ENCODE results near the gene PLD3.

Gene PLD3

DNA sequence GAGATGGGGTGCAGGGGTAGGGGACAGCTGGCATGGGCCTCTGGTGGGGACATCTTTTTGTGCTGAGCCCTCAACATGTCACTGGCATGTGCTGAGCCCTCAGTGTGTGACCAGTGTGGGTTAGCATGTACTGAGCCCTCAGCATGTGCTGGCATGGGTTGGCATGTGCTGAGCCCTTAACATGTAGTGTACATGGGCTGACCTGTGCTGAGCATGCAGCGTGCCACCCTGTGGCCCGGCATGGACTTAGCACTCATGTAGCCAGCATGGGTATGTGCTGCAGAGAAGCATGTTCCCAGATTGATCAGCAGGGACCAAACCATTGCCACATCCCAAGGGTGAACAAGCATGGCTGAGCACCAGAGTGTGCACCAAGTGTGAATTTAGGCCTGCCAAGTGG lies 30.0 kb downstream of the PLD3 start:
- Histone ChIP-seq H3K9me3 (no peaks in the 10 kb centered on the region), H3K36me3 (peaks cover 11 to 77% (median 65%) of the 10 kb centered on the region in 3 donors), H3K27ac (no peak overlapping the region), H3K4me1 (no peaks in the 10 kb centered on the region), H3K27me3 (no peaks in the 10 kb centered on the region), H3K4me3 (no peak overlapping the region)
- intact Hi-C loops (cut with DNase I; ENCODE audit: low total_unique reads), result no loop called here
- TF ChIP-seq, protein P1, sequence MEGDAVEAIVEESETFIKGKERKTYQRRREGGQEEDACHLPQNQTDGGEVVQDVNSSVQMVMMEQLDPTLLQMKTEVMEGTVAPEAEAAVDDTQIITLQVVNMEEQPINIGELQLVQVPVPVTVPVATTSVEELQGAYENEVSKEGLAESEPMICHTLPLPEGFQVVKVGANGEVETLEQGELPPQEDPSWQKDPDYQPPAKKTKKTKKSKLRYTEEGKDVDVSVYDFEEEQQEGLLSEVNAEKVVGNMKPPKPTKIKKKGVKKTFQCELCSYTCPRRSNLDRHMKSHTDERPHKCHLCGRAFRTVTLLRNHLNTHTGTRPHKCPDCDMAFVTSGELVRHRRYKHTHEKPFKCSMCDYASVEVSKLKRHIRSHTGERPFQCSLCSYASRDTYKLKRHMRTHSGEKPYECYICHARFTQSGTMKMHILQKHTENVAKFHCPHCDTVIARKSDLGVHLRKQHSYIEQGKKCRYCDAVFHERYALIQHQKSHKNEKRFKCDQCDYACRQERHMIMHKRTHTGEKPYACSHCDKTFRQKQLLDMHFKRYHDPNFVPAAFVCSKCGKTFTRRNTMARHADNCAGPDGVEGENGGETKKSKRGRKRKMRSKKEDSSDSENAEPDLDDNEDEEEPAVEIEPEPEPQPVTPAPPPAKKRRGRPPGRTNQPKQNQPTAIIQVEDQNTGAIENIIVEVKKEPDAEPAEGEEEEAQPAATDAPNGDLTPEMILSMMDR (IDR thresholded peaks at IDR 0.05), result no peak
- no peak for DNase-seq

DNA sequence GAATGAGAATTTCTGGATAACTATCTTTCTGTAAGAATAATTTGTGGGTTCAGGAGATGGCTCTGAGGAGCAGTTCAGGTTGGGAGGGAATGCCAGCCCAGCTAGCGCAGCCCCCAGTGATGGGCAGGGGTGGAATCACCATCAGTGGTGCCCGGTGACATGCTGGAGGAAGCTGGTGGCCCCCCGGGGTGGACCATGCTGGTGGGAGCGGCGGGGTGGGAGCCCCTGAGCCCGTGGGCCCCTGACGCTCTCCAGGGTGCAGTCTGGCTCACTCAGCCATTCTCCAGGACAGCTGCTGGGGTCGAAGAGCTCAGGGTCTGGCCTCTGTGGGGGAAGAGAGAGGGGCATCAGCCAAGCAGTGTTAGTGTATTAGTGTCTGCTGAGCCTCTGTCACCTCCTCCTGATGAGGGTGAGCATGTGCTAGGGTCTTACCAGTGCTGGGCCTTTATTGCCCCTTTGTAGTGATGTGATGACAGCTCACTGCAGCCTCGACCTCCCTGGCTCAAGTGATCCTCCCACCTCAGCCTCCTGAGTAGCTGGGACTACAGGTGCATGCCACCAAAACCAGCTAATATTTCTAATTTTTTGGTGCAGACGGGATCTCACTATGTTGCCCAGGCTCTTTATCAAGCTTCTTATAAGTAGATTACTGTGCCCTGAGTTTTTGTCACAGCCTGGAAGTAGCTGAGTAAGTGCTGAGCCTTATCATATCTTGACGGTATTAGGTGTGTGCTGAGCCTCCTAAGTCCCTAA lies 31.1 kb downstream of the PLD3 start:
- no peak overlapping the region for H3K27ac ChIP-seq
- no peak for DNase-seq
- no peaks in the 10 kb centered on the region for H3K9me3 ChIP-seq
- TF ChIP-seq, protein P1 (IDR thresholded peaks at IDR 0.05), result no peak
- intact Hi-C loops (cut with DNase I; ENCODE audit: low total_unique reads), result no loop called here
- H3K4me1 ChIP-seq, result no peaks in the 10 kb centered on the region
- H3K4me3 ChIP-seq, result no peak overlapping the region
- H3K27me3 ChIP-seq, result no peaks in the 10 kb centered on the region
- peaks cover 11 to 65% (median 54%) of the 10 kb centered on the region in 3 donors for H3K36me3 ChIP-seq

DNA sequence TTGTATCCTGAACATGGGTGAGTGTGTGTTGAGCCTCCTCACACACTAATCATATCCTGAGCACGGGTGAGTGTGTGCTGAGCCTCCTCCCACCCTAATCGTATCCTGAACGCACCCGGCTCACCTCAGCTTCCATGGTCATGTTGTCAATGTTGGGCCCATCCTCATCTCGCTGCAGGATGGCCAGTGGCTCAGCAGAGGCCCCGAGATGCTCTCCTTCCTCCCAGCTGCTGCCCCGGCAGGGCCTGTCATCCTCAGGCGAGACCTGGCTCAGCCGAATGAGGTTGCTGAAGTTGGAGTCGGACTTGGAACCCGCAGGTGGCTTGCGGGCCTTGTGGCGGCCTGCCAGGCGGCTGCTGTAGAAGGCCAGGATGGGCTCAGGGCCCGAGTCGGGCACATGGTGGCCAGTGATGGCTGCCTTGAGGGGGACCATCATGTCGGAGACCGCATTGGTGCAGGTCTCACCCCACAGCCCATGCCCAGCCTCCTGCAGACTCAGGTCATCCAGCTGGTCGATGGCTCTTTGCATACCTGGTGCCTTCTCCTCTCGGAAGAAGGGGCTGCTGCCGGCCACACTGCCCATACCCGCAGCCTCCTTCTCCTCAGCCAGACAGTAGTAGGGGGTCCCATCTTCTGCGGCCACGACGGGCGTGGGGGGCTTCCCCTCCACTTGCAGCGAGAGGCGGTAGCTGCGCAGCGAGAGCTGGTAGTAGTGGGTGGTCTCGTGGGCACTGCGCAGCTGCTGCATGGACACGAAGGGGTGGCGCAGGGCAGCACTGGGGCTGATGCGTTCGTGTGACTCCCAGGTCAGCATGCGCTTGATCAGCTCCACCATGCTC lies 31.9 kb downstream of the PLD3 start:
- Histone ChIP-seq H3K4me1 (no peaks in the 10 kb centered on the region), H3K36me3 (peaks cover 11 to 58% (median 48%) of the 10 kb centered on the region in 3 donors), H3K27me3 (no peaks in the 10 kb centered on the region), H3K4me3 (no peak overlapping the region), H3K9me3 (no peaks in the 10 kb centered on the region), H3K27ac (no peak overlapping the region)
- intact Hi-C loops (cut with DNase I; ENCODE audit: low total_unique reads), result no loop called here
- TF ChIP-seq, protein P1 (IDR thresholded peaks at IDR 0.05), result no peak
- no peak for DNase-seq

DNA sequence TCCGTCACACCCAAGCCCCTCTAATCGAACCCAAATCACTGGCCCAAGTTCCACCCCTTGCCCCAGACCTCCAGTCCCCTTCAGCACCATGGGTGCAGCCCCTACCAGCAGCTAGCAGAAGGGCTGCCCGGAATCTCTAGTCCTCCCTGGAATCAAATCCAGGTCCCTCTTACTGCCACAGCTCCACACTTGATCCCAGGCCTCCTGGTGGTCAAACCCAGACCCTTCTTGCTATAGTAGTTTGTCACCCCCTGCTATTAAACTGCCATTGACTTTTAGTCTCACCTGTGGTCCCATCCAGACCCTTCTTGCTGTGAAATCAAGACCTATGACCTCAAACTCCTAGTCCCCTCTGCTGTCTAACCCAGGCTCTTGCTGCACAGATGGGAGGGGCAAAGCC lies 32.8 kb downstream of the PLD3 start:
- no peaks in the 10 kb centered on the region for H3K9me3 ChIP-seq
- TF ChIP-seq, protein P1 (IDR thresholded peaks at IDR 0.05), result no peak
- H3K27me3 ChIP-seq, result no peaks in the 10 kb centered on the region
- no peak overlapping the region for H3K27ac ChIP-seq
- intact Hi-C loops (cut with DNase I; ENCODE audit: low total_unique reads), result no loop called here
- H3K36me3 ChIP-seq, result peaks cover 11 to 50% (median 42%) of the 10 kb centered on the region in 3 donors
- no peak for DNase-seq
- no peak overlapping the region for H3K4me3 ChIP-seq
- H3K4me1 ChIP-seq, result no peaks in the 10 kb centered on the region

DNA sequence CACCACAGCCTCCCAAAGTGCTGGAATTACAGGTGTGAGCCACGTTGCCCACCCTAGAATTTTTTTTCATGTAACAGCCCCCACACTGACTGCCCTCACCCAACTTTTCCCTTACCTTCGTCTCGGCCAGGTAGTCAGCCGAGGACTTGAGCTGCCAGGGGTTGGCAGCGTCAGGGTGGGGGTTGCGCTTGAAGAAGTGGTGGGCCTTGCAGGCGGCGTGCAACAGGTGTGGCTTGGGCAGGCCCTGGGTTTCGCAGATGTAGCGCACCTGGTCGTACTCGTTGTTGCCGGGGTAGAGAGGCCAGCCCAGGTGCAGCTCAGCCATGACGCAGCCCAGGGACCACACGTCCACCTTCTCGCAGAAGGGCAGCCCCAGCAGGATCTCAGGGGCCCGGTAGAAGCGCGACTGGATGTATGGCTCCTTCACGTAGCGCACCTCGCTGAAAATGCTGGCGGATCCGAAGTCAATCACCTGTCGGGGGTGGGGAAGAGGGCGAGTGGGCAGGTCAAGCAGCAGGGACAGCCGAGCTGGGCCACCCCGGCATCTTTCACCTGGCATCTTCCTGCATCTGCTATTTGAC lies 35.3 kb downstream of the PLD3 start:
- H3K36me3 ChIP-seq, result peaks cover 4 to 26% (median 22%) of the 10 kb centered on the region in 3 donors
- no peak overlapping the region for H3K4me3 ChIP-seq
- no peak for DNase-seq
- TF ChIP-seq, protein P1 (IDR thresholded peaks at IDR 0.05), result no peak
- H3K4me1 ChIP-seq, result no peaks in the 10 kb centered on the region
- no peak overlapping the region for H3K27ac ChIP-seq
- H3K27me3 ChIP-seq, result no peaks in the 10 kb centered on the region
- no peaks in the 10 kb centered on the region for H3K9me3 ChIP-seq
- intact Hi-C loops (cut with DNase I; ENCODE audit: low total_unique reads), result no loop called here

Measured in tibial artery (tissue), 4 donors.